SK-N-SH treated with all-trans-retinoic acid at 6 μM for 48 hours (cell line): ENCODE data around the gene CDK5.

Experiments
- ATAC-seq: fragments of 200-7000 bp; cut with Tn5 transposase; 3 replicates; pipeline ENCODE4 v1.9.1; 2020; ENCODE audit warnings: mild to moderate bottlenecking, moderate library complexity
- ARNTL ChIP-seq: fragments of 450-650 bp; formaldehyde crosslinking; IDR thresholded peaks from 2 replicates; pipeline ENCODE4 v1.5.0; 2020; ENCODE audit warnings: low read depth, mild to moderate bottlenecking, moderate library complexity, borderline replicate concordance
- BACH2 ChIP-seq: fragments of 250-450 bp; sonication (Bioruptor Pico); IDR thresholded peaks from 2 replicates; pipeline ENCODE4 v1.9.0; 2021; ENCODE audit warnings: mild to moderate bottlenecking, borderline replicate concordance
- CREB5 ChIP-seq: fragments of 250-450 bp; sonication (Bioruptor Pico); IDR thresholded peaks from 2 replicates; pipeline ENCODE4 v1.5.1; 2020; ENCODE audit warnings: low read depth, mild to moderate bottlenecking, moderate library complexity
- CSDC2 ChIP-seq: fragments of 250-450 bp; sonication (Bioruptor Pico); IDR thresholded peaks from 2 replicates; pipeline ENCODE4 v1.5.0; 2020; ENCODE audit warnings: mild to moderate bottlenecking, moderate library complexity
- CSRNP3 ChIP-seq: fragments of 250-450 bp; sonication (Bioruptor Pico); IDR thresholded peaks from 2 replicates; pipeline ENCODE4 v1.5.1; 2021; ENCODE audit warnings: mild to moderate bottlenecking, moderate library complexity
- ESRRG ChIP-seq: fragments of 250-450 bp; sonication (Bioruptor Pico); IDR thresholded peaks from 2 replicates; pipeline ENCODE4 v1.6.1; 2021; ENCODE audit warnings: mild to moderate bottlenecking
- GLIS3 ChIP-seq: fragments of 250-450 bp; sonication (Bioruptor Pico); IDR thresholded peaks from 2 replicates; pipeline ENCODE4 v1.5.0; 2020; ENCODE audit warnings: mild to moderate bottlenecking, moderate library complexity
- ISL1 ChIP-seq: fragments of 250-450 bp; sonication (Bioruptor Pico); IDR thresholded peaks from 2 replicates; pipeline ENCODE4 v2.1.2; 2022; ENCODE audit warnings: mild to moderate bottlenecking, moderate library complexity
- OSR1 ChIP-seq: fragments of 250-450 bp; sonication (Bioruptor Pico); IDR thresholded peaks from 2 replicates; pipeline ENCODE4 v1.8.0; 2022; ENCODE audit warnings: moderate library complexity, mild to moderate bottlenecking, inconsistent platforms
- PATZ1 ChIP-seq: fragments of 250-450 bp; sonication (Bioruptor Pico); IDR thresholded peaks from 2 replicates; pipeline ENCODE4 v1.8.0; 2020; ENCODE audit warnings: mild to moderate bottlenecking, moderate library complexity, borderline replicate concordance
- POU6F1 ChIP-seq: fragments of 250-450 bp; sonication (Bioruptor Pico); IDR thresholded peaks from 2 replicates; pipeline ENCODE4 v1.8.0; 2021; ENCODE audit warnings: low read depth, mild to moderate bottlenecking, moderate library complexity, borderline replicate concordance
- PPARA ChIP-seq: fragments of 250-450 bp; sonication (Bioruptor Pico); IDR thresholded peaks from 2 replicates; pipeline ENCODE4 v1.5.0; 2020; ENCODE audit warnings: mild to moderate bottlenecking, borderline replicate concordance
- RARB ChIP-seq: fragments of 250-450 bp; sonication (Bioruptor Pico); IDR thresholded peaks from 2 replicates; pipeline ENCODE4 v1.8.0; 2021; ENCODE audit warnings: mild to moderate bottlenecking, moderate library complexity
- SNAI2 ChIP-seq: fragments of 250-450 bp; sonication (Bioruptor Pico); IDR thresholded peaks from 2 replicates; pipeline ENCODE4 v1.5.0; 2020; ENCODE audit warnings: mild to moderate bottlenecking, moderate library complexity
- TCF4 ChIP-seq: fragments of 250-450 bp; sonication (Bioruptor Pico); IDR thresholded peaks from 2 replicates; pipeline ENCODE4 v1.8.0; 2021; ENCODE audit warnings: mild to moderate bottlenecking, moderate library complexity, borderline replicate concordance
- TOX ChIP-seq: fragments of 250-450 bp; sonication (Bioruptor Pico); IDR thresholded peaks from 2 replicates; pipeline ENCODE4 v1.8.0; 2021; ENCODE audit warnings: mild to moderate bottlenecking, moderate library complexity, borderline replicate concordance
- TSHZ2 ChIP-seq: fragments of 250-450 bp; sonication (Bioruptor Pico); IDR thresholded peaks from 2 replicates; pipeline ENCODE4 v1.5.0; 2020; ENCODE audit warnings: mild to moderate bottlenecking, moderate library complexity
- ZC3H10 ChIP-seq: fragments of 250-450 bp; sonication (Bioruptor Pico); IDR thresholded peaks from 2 replicates; pipeline ENCODE4 v1.5.1; 2021; ENCODE audit warnings: mild to moderate bottlenecking, moderate library complexity
- ZFP3 ChIP-seq: fragments of 250-450 bp; sonication (Bioruptor Pico); IDR thresholded peaks from 2 replicates; pipeline ENCODE4 v1.5.0; 2020; ENCODE audit warnings: mild to moderate bottlenecking, moderate library complexity
- ZFP30 ChIP-seq: fragments of 450-650 bp; formaldehyde crosslinking; IDR thresholded peaks from 2 replicates; pipeline ENCODE4 v1.5.0; 2022; ENCODE audit warnings: mild to moderate bottlenecking, moderate library complexity
- ZNF565 ChIP-seq: fragments of 450-650 bp; formaldehyde crosslinking; conservative IDR thresholded peaks from 2 replicates; pipeline ENCODE4 v1.5.0; 2020; ENCODE audit warnings: low read depth, mild to moderate bottlenecking, moderate library complexity
- ZNF70 ChIP-seq: fragments of 450-650 bp; formaldehyde crosslinking; IDR thresholded peaks from 2 replicates; pipeline ENCODE4 v1.5.0; 2020; ENCODE audit warnings: mild to moderate bottlenecking, moderate library complexity
- ZNF8 ChIP-seq: fragments of 450-650 bp; formaldehyde crosslinking; IDR thresholded peaks from 2 replicates; pipeline ENCODE4 v1.5.0; 2020; ENCODE audit warnings: mild to moderate bottlenecking, moderate library complexity

The CDK5 gene

GRCh38 chr7:151039850-151040548 is 17.7 kb downstream of the CDK5 start:
- peak; percentile 19 for ATAC-seq
- no peak for TF ChIP-seq ISL1 (CRISPR knock-in tag)
- no peak for TF ChIP-seq TOX (CRISPR knock-in tag)
- TF ChIP-seq ZNF70 (CRISPR knock-in tag): no peak
- TF ChIP-seq RARB (CRISPR knock-in tag): no peak
- no peak for TF ChIP-seq SNAI2 (CRISPR knock-in tag)
- TF ChIP-seq CSDC2 (CRISPR knock-in tag): no peak
- no peak for TF ChIP-seq ESRRG
- TF ChIP-seq ZFP30 (CRISPR knock-in tag): no peak
- TF ChIP-seq ZNF565: no peak
- TF ChIP-seq ZC3H10 (CRISPR knock-in tag): no peak
- no peak for TF ChIP-seq TCF4 (CRISPR knock-in tag)
- no peak for TF ChIP-seq CSRNP3 (CRISPR knock-in tag)
- TF ChIP-seq ZNF8 (CRISPR knock-in tag): no peak
- no peak for TF ChIP-seq CREB5 (CRISPR knock-in tag)
- no peak for TF ChIP-seq BACH2 (CRISPR knock-in tag)
- no peak for TF ChIP-seq OSR1 (CRISPR knock-in tag)
- TF ChIP-seq PATZ1 (CRISPR knock-in tag): no peak
- no peak for TF ChIP-seq TSHZ2 (CRISPR knock-in tag)
- no peak for TF ChIP-seq ZFP3 (CRISPR knock-in tag)
- TF ChIP-seq POU6F1 (CRISPR knock-in tag): no peak
- TF ChIP-seq, all 23 proteins: peak for 0

- peak; percentile 89 for ATAC-seq
- peak; percentile 57; the same call in 1 of the 2 replicates for TF ChIP-seq TCF4 (CRISPR knock-in tag)
- TF ChIP-seq ZFP3 (CRISPR knock-in tag): peak; percentile 57; the same call in 1 of the 2 replicates
- TF ChIP-seq PPARA (CRISPR knock-in tag): no peak
- no peak for TF ChIP-seq ZFP30 (CRISPR knock-in tag)
- TF ChIP-seq OSR1 (CRISPR knock-in tag): no peak
- 0 out of 2 replicates have a peak, but pooled peaks have one; percentile 20 for TF ChIP-seq TSHZ2 (CRISPR knock-in tag)
- no peak for TF ChIP-seq CREB5 (CRISPR knock-in tag)
- TF ChIP-seq CSDC2 (CRISPR knock-in tag): no peak
- TF ChIP-seq ZNF565: no peak; the same call in 1 of the 2 replicates
- no peak for TF ChIP-seq ZC3H10 (CRISPR knock-in tag)
- no peak for TF ChIP-seq ARNTL (CRISPR knock-in tag)
- TF ChIP-seq TOX (CRISPR knock-in tag): no peak
- TF ChIP-seq ISL1 (CRISPR knock-in tag): no peak
- TF ChIP-seq ZNF8 (CRISPR knock-in tag): no peak
- no peak for TF ChIP-seq BACH2 (CRISPR knock-in tag)
- 0 out of 2 replicates have a peak, but pooled peaks have one; percentile 45 for TF ChIP-seq GLIS3
- TF ChIP-seq RARB (CRISPR knock-in tag): no peak
These were observed 18.5 kb downstream of the CDK5 start for GRCh38 chr7:151038951-151039849.
